Measurements from ENCODE around the gene QSOX2.

Gene QSOX2

GRCh38 chr9:136204145-136204805, 41.3 kb downstream of the QSOX2 start:
- no peaks in the 10 kb centered on the region for H3K9me3 Mint-ChIP-seq
- H3K36me3 Mint-ChIP-seq = peaks cover 34% of the 10 kb centered on the region
- peak; percentile 13 for ATAC-seq
- H3K4me3 Mint-ChIP-seq = no peak overlapping the region
- H3K27ac Mint-ChIP-seq = no peak overlapping the region
- H3K27me3 Mint-ChIP-seq = peaks cover 52% of the 10 kb centered on the region
- peaks cover 21% of the 10 kb centered on the region for H3K4me1 Mint-ChIP-seq

GRCh38 chr9:136203408-136204144, 42.0 kb downstream of the QSOX2 start:
- peaks cover 53% of the 10 kb centered on the region for H3K27me3 Mint-ChIP-seq

GRCh38 chr9:136202454-136203407, 42.9 kb downstream of the QSOX2 start:
- H3K27ac Mint-ChIP-seq = no peak overlapping the region
- no peak overlapping the region for H3K4me3 Mint-ChIP-seq
- H3K27me3 Mint-ChIP-seq = peaks cover 62% of the 10 kb centered on the region
- peaks cover 22% of the 10 kb centered on the region for H3K36me3 Mint-ChIP-seq
- H3K9me3 Mint-ChIP-seq = no peaks in the 10 kb centered on the region
- H3K4me1 Mint-ChIP-seq = peaks cover 31% of the 10 kb centered on the region
- ATAC-seq = no peak

More at GRCh38 chr9:136203408-136204144, 42.0 kb downstream of the QSOX2 start:
- H3K9me3 Mint-ChIP-seq = no peaks in the 10 kb centered on the region
- no peak overlapping the region for H3K4me3 Mint-ChIP-seq
- peaks cover 27% of the 10 kb centered on the region for H3K36me3 Mint-ChIP-seq
- peaks cover 23% of the 10 kb centered on the region for H3K4me1 Mint-ChIP-seq
- H3K27ac Mint-ChIP-seq = no peak overlapping the region
- ATAC-seq = no peak

GRCh38 chr9:136201609-136202453, 43.8 kb downstream of the QSOX2 start:
- H3K4me3 Mint-ChIP-seq = peak overlapping the region; percentile 26
- no peaks in the 10 kb centered on the region for H3K9me3 Mint-ChIP-seq
- H3K27ac Mint-ChIP-seq = no peak overlapping the region
- ATAC-seq = no peak
- H3K36me3 Mint-ChIP-seq = peaks cover 13% of the 10 kb centered on the region
- H3K4me1 Mint-ChIP-seq = peaks cover 33% of the 10 kb centered on the region
- peaks cover 71% of the 10 kb centered on the region for H3K27me3 Mint-ChIP-seq

- Mint-ChIP-seq H3K9me3 (no peaks in the 10 kb centered on the region), H3K36me3 (peaks cover 6% of the 10 kb centered on the region), H3K4me1 (peaks cover 36% of the 10 kb centered on the region), H3K27ac (no peak overlapping the region), H3K27me3 (peaks cover 77% of the 10 kb centered on the region), H3K4me3 (no peak overlapping the region)
- ATAC-seq = no peak
These were observed 44.4 kb downstream of the QSOX2 start for GRCh38 chr9:136201174-136201573.

GRCh38 chr9:136200424-136200823, 45.2 kb downstream of the QSOX2 start:
- Mint-ChIP-seq H3K27ac (no peak overlapping the region), H3K27me3 (peaks cover 79% of the 10 kb centered on the region), H3K4me3 (no peak overlapping the region), H3K9me3 (no peaks in the 10 kb centered on the region), H3K4me1 (peaks cover 40% of the 10 kb centered on the region), H3K36me3 (no peaks in the 10 kb centered on the region)
- ATAC-seq = no peak

- Mint-ChIP-seq H3K9me3 (no peaks in the 10 kb centered on the region), H3K4me3 (no peak overlapping the region), H3K36me3 (no peaks in the 10 kb centered on the region), H3K27me3 (peaks cover 78% of the 10 kb centered on the region), H3K4me1 (peaks cover 40% of the 10 kb centered on the region), H3K27ac (no peak overlapping the region)
- ATAC-seq = no peak
These were observed 46.0 kb downstream of the QSOX2 start for GRCh38 chr9:136199391-136200288.

GRCh38 chr9:136198605-136199083, 47.0 kb downstream of the QSOX2 start:
- no peaks in the 10 kb centered on the region for H3K9me3 Mint-ChIP-seq
- H3K4me1 Mint-ChIP-seq = peaks cover 36% of the 10 kb centered on the region
- H3K36me3 Mint-ChIP-seq = no peaks in the 10 kb centered on the region
- peaks cover 77% of the 10 kb centered on the region for H3K27me3 Mint-ChIP-seq
- H3K4me3 Mint-ChIP-seq = no peak overlapping the region
- H3K27ac Mint-ChIP-seq = no peak overlapping the region
- ATAC-seq = no peak

- Mint-ChIP-seq H3K36me3 (no peaks in the 10 kb centered on the region), H3K4me3 (no peak overlapping the region), H3K27ac (no peak overlapping the region), H3K9me3 (no peaks in the 10 kb centered on the region), H3K27me3 (peaks cover 72% of the 10 kb centered on the region), H3K4me1 (peaks cover 30% of the 10 kb centered on the region)
- ATAC-seq = no peak
These were observed 47.5 kb downstream of the QSOX2 start for GRCh38 chr9:136197930-136198604.

GRCh38 chr9:136197084-136197875, 48.3 kb downstream of the QSOX2 start:
- Mint-ChIP-seq H3K9me3 (no peaks in the 10 kb centered on the region), H3K4me1 (peaks cover 30% of the 10 kb centered on the region), H3K27me3 (peaks cover 65% of the 10 kb centered on the region), H3K4me3 (peak overlapping the region; percentile 36), H3K36me3 (no peaks in the 10 kb centered on the region), H3K27ac (peak overlapping the region; percentile 12)
- peak; percentile 72 for ATAC-seq

- peak overlapping the region; percentile 12 for H3K27ac Mint-ChIP-seq
- no peak for ATAC-seq
- H3K36me3 Mint-ChIP-seq = no peaks in the 10 kb centered on the region
- H3K4me3 Mint-ChIP-seq = peak overlapping the region; percentile 13
- H3K9me3 Mint-ChIP-seq = no peaks in the 10 kb centered on the region
- peaks cover 34% of the 10 kb centered on the region for H3K4me1 Mint-ChIP-seq
- peaks cover 67% of the 10 kb centered on the region for H3K27me3 Mint-ChIP-seq
These were observed 49.1 kb downstream of the QSOX2 start for GRCh38 chr9:136196404-136197083.

GRCh38 chr9:136194540-136194939, 51.1 kb downstream of the QSOX2 start:
- Mint-ChIP-seq H3K9me3 (no peaks in the 10 kb centered on the region), H3K27me3 (peaks cover 72% of the 10 kb centered on the region), H3K36me3 (no peaks in the 10 kb centered on the region), H3K4me1 (peaks cover 35% of the 10 kb centered on the region), H3K27ac (no peak overlapping the region), H3K4me3 (no peak overlapping the region)
- no peak for ATAC-seq
